Tibial artery (tissue), 4 donors: ENCODE results near the gene ENTPD6.

Experiments
- DNase-seq, 2 donors: peaks; one replicate each; pipeline ENCODE4 v3.0.0-alpha.2; 2019
- H3K27ac ChIP-seq, 2 donors: fragments of 200-600 bp; sonication (generic) in 1 of 2; 1 replicate in 1 of 2; 2 replicates in 1 of 2; pipeline ENCODE4 v1.5.1; 2018 to 2019; ENCODE audit warnings: mild to moderate bottlenecking in 1 of 2
- H3K27me3 ChIP-seq, 2 donors: fragments of 200-600 bp; sonication (generic) in 1 of 2; one replicate each; pipeline versions ENCODE4 v1.5.1 to v1.6.0; 2016 to 2019
- H3K36me3 ChIP-seq, 3 donors: fragments of 200-600 bp; sonication (generic) in 2 of 3; one replicate each; pipeline ENCODE4 v1.5.1; 2016 to 2019; ENCODE audit warnings: mild to moderate bottlenecking in 2 of 3
- H3K4me1 ChIP-seq, 4 donors: fragments of 200-600 bp; sonication (generic) in 2 of 4; 1 replicate in 3 of 4; 2 replicates in 1 of 4; pipeline ENCODE4 v1.5.1; 2016 to 2019
- H3K4me3 ChIP-seq, 2 donors: fragments of 200-600 bp; sonication (generic) in 1 of 2; 1 replicate in 1 of 2; 2 replicates in 1 of 2; pipeline ENCODE4 v1.5.1; 2018 to 2019; ENCODE audit warnings: mild to moderate bottlenecking in 2 of 2
- H3K9me3 ChIP-seq, 3 donors: fragments of 200-600 bp; sonication (generic) in 1 of 3; one replicate each; pipeline ENCODE4 v1.5.1; 2016 to 2019
- CTCF ChIP-seq, 2 experiments: fragments of 200-600 bp in 1 of 2; fragments of 450-650 bp in 1 of 2; IDR thresholded peaks; one replicate each; pipeline ENCODE4 v1.5.1; 2017 to 2019; ENCODE audit warnings: antibody characterized with exemption in 2 of 2, mild to moderate bottlenecking in 1 of 2, moderate library complexity in 1 of 2
- intact Hi-C: fragments of 100-400 bp; cut with DNase I; formaldehyde crosslinking; loops from one replicate; pipeline ENCODE4 v1.15.0; 2023; ENCODE audit warnings: low total_unique reads

The ENTPD6 gene

GRCh38 chr20:25223179-25223661, 27.7 kb downstream of the ENTPD6 start:
- peak in 1 of 2 donors; percentile 56 for DNase-seq
- Histone ChIP-seq H3K4me1 (peaks cover 0 to 32% (median 23%) of the 10 kb centered on the region in 4 donors), H3K27me3 (no peaks in the 10 kb centered on the region), H3K36me3 (peaks cover 14 to 66% (median 18%) of the 10 kb centered on the region in 3 donors), H3K4me3 (no peak overlapping the region), H3K9me3 (no peaks in the 10 kb centered on the region), H3K27ac (peak overlapping the region in 1 of 2 donors; percentile 26)
- no peak for TF ChIP-seq CTCF (IDR thresholded peaks at IDR 0.05)
- intact Hi-C loops, result no loop called here

GRCh38 chr20:25223765-25224720, 28.5 kb downstream of the ENTPD6 start:
- no peaks in the 10 kb centered on the region for H3K27me3 ChIP-seq
- H3K9me3 ChIP-seq, result no peaks in the 10 kb centered on the region
- DNase-seq, result peak; percentile 15 to 63
- no peak overlapping the region for H3K4me3 ChIP-seq
- peaks cover 0 to 38% (median 25%) of the 10 kb centered on the region in 4 donors for H3K4me1 ChIP-seq
- H3K36me3 ChIP-seq, result peaks cover 9 to 58% (median 10%) of the 10 kb centered on the region in 3 donors
- H3K27ac ChIP-seq, result no peak overlapping the region
- intact Hi-C loops, result no loop called here
- no peak for TF ChIP-seq CTCF (IDR thresholded peaks at IDR 0.05)

GRCh38 chr20:25224941-25225340, 29.4 kb downstream of the ENTPD6 start:
- Histone ChIP-seq H3K4me1 (peaks cover 0 to 43% (median 27%) of the 10 kb centered on the region in 4 donors), H3K4me3 (no peak overlapping the region), H3K36me3 (peaks cover 9 to 49% (median 10%) of the 10 kb centered on the region in 3 donors), H3K27ac (peak overlapping the region in 1 of 2 donors; percentile 78), H3K9me3 (no peaks in the 10 kb centered on the region), H3K27me3 (no peaks in the 10 kb centered on the region)
- peak in 1 of 2 donors; percentile 62 for DNase-seq
- no peak for TF ChIP-seq CTCF (IDR thresholded peaks at IDR 0.05)
- intact Hi-C loops, result no loop called here

- Histone ChIP-seq H3K9me3 (no peaks in the 10 kb centered on the region), H3K27me3 (no peaks in the 10 kb centered on the region), H3K36me3 (peaks cover 9 to 40% (median 10%) of the 10 kb centered on the region in 3 donors), H3K4me1 (peaks cover 0 to 49% (median 31%) of the 10 kb centered on the region in 4 donors), H3K27ac (peak overlapping the region; percentile 68 to 78), H3K4me3 (no peak overlapping the region)
- peak in 1 of 2 donors; percentile 67 for DNase-seq
- intact Hi-C loops, result no loop called here
- no peak for TF ChIP-seq CTCF (IDR thresholded peaks at IDR 0.05)
Measured at GRCh38 chr20:25225642-25226432, 30.3 kb downstream of the ENTPD6 start.
